K562 (cell line): ENCODE results near the gene HYAL1. TPM values are rescaled to one million over a fixed set of nuclear protein-coding genes. Genes with fewer than 3 reads are reported as not detected.
"Not testable (repeated sequence)": the region's sequence is repeated elsewhere in the genome, so short reads cannot be mapped to it uniquely, and the experiment has no call there.

Experiments used
- ATAC-seq: fragments of 200-7000 bp; cut with Tn5 transposase; 3 replicates; pipeline ENCODE4 v1.9.1; 2020; ENCODE audit warnings: moderate library complexity
- BruUV-seq: library from RNA; stranded (reverse); fragments of 400-500 nt; replicated peaks from 2 replicates; lab custom pipeline; 2021; lab: Mats Ljungman, UMichigan
- CTCF ChIA-PET: fragments of 300-600 bp; formaldehyde crosslinking; extraction: SDS; loops from one replicate; lab custom pipeline; 2021; ENCODE audit warnings: low intra/inter-chr PET ratio; lab: Yijun Ruan, JAX
- POLR2A ChIA-PET: fragments of 300-600, 350-650 bp; sonication (Branson Sonifier 250); formaldehyde crosslinking; extraction: SDS; loops from one replicate; lab custom pipeline; 2021; ENCODE audit warnings: antibody characterized with exemption, inconsistent platforms; lab: Yijun Ruan, JAX
- DNase-seq, 4 experiments: peaks; one replicate each; pipeline versions ENCODE4 v3.0.0 to v3.0.0-alpha.2; 2011 to 2018; ENCODE audit warnings: low spot score in 3 of 4, mixed read lengths in 3 of 4; ENCODE audit errors: extremely low read depth in 1 of 4
- FAIRE-seq: peaks from 2 replicates; lab custom pipeline; 2011; peaks lifted over from hg19 to GRCh38; lab: Jason Lieb, UNC
- H2AFZ ChIP-seq: 2 replicates; pipeline ENCODE4 v1.6.0; 2011; ENCODE audit warnings: low read depth, low read length, control low read depth, inconsistent platforms
- H3K27ac ChIP-seq: fragments of 200-600 bp; 3 replicates; pipeline ENCODE4 v1.8.0; 2011; ENCODE audit warnings: low read depth, mild to moderate bottlenecking, control low read depth, inconsistent platforms, low read length, moderate library complexity, mixed read lengths; ENCODE audit errors: extremely low read depth
- H3K27me3 ChIP-seq, 2 experiments: fragments of 300-600 bp in 1 of 2; 2 replicates in 1 of 2; 3 replicates in 1 of 2; pipeline versions ENCODE4 v1.6.0 to v1.8.0; 2011; ENCODE audit warnings: inconsistent platforms in 2 of 2, low read length in 2 of 2, mild to moderate bottlenecking in 1 of 2, mixed read lengths in 1 of 2, moderate library complexity in 1 of 2; ENCODE audit not compliant: control insufficient read depth in 2 of 2, insufficient read depth in 2 of 2
- H3K36me3 ChIP-seq: fragments of 300-600 bp; 3 replicates; pipeline ENCODE4 v1.8.0; 2011; ENCODE audit warnings: mild to moderate bottlenecking, low read length, inconsistent platforms; ENCODE audit not compliant: control insufficient read depth, insufficient read depth
- H3K4me1 ChIP-seq, 2 experiments: fragments of 200-600 bp in 1 of 2; replicated peaks in 1 of 2; 2 replicates in 1 of 2; 3 replicates in 1 of 2; pipeline versions ENCODE4 v1.5.1 to v1.8.0; 2011; ENCODE audit warnings: inconsistent platforms in 2 of 2, low read length in 2 of 2, mild to moderate bottlenecking in 1 of 2, mixed read lengths in 1 of 2, moderate library complexity in 1 of 2; ENCODE audit not compliant: control insufficient read depth in 2 of 2, insufficient read depth in 2 of 2
- H3K4me2 ChIP-seq: 2 replicates; pipeline ENCODE4 v1.6.1; 2011; ENCODE audit warnings: low read length, control low read depth, inconsistent platforms, mixed read lengths; ENCODE audit not compliant: insufficient read depth
- H3K4me3 ChIP-seq: fragments of 200-600 bp; sonication (generic), shearing (Covaris generic); 2 replicates; pipeline ENCODE4 v1.5.1; 2016; ENCODE audit warnings: control low read depth, inconsistent platforms
- H3K79me2 ChIP-seq: fragments of 200-600 bp; 3 replicates; pipeline ENCODE4 v1.8.0; 2011; ENCODE audit warnings: low read length, inconsistent platforms; ENCODE audit not compliant: control insufficient read depth, insufficient read depth
- H3K9ac ChIP-seq, 2 experiments: 2 replicates each; pipeline versions ENCODE4 v1.6.0 to v1.6.1; 2011; ENCODE audit warnings: low read depth in 2 of 2, low read length in 2 of 2, control low read depth in 1 of 2, inconsistent platforms in 1 of 2, mild to moderate bottlenecking in 1 of 2, mixed read lengths in 1 of 2; ENCODE audit not compliant: insufficient read depth in 1 of 2
- H3K9me1 ChIP-seq: one replicate; pipeline ENCODE4 v1.6.0; 2011; ENCODE audit warnings: inconsistent platforms, mild to moderate bottlenecking, low read length, moderate library complexity; ENCODE audit not compliant: control insufficient read depth, insufficient read depth
- H3K9me3 ChIP-seq: replicated peaks from 2 replicates; pipeline ENCODE4 v1.5.1; 2011; ENCODE audit warnings: low read depth, low read length, inconsistent platforms; ENCODE audit not compliant: control insufficient read depth, insufficient read depth
- H4K20me1 ChIP-seq: replicated peaks from 2 replicates; pipeline ENCODE4 v1.6.1; 2011; ENCODE audit warnings: low read length, inconsistent platforms, mixed read lengths; ENCODE audit not compliant: control insufficient read depth, insufficient read depth
- ETV5 ChIP-seq: sonication (generic); formaldehyde crosslinking; IDR thresholded peaks from 2 replicates; pipeline ENCODE4 v1.4.0; 2020; ENCODE audit warnings: low read depth, mild to moderate bottlenecking, missing genetic modification reagents
- MAZ ChIP-seq, 2 experiments: fragments of 450-650 bp in 1 of 2; sonication (generic) in 1 of 2; formaldehyde crosslinking; IDR thresholded peaks in 1 of 2; conservative IDR thresholded peaks in 1 of 2; 2 replicates each; pipeline versions ENCODE4 v1.4.0 to v1.5.0; 2020; ENCODE audit warnings: mild to moderate bottlenecking in 1 of 2, missing genetic modification reagents in 1 of 2
- NFE2 ChIP-seq: IDR thresholded peaks from 2 replicates; pipeline ENCODE4 v1.6.1; 2014; ENCODE audit warnings: antibody characterized with exemption, low read depth
- TAF1 ChIP-seq: IDR thresholded peaks from 2 replicates; pipeline ENCODE4 v1.6.1; 2011; ENCODE audit warnings: mild to moderate bottlenecking, low read length, moderate library complexity; ENCODE audit not compliant: insufficient read depth, control insufficient read depth, severe bottlenecking; ENCODE audit errors: extremely low read depth
- WGBS: fragments of 100-300 bp; shearing (Covaris generic); methylation state at CpG from one replicate; pipeline ENCODE4 v1.1.6; 2016; ENCODE audit warnings: low coverage, mixed read lengths; ENCODE audit not compliant: insufficient coverage; ENCODE audit errors: missing lambda C conversion rate; 5-methylcytosine and 5-hydroxymethylcytosine counted together
- in situ Hi-C: fragments of 300-500 bp; cut with MboI; formaldehyde crosslinking; loops from 4 replicates; pipeline ENCODE4 v1.15.0; 2018; ENCODE audit warnings: inconsistent platforms, mixed read lengths
- intact Hi-C: fragments of 100-400 bp; cut with micrococcal nuclease; formaldehyde crosslinking; loops from 2 replicates; pipeline ENCODE4 v1.14.2; 2022
- polyA plus RNA-seq, 8 experiments: library from polyadenylated mRNA; depleted of rRNA in 4 of 8; stranded (reverse) in 5 of 8; unstranded in 3 of 8; fragments of >200 nt; fragmentation: Nextera tagmentation in 2 of 8; fragmentation: Illumina TruSeq in 1 of 8; extraction: Ambion mirVana in 2 of 8; extraction: Trizol in 1 of 8; gene quantifications; 2 replicates each; pipeline versions ENCODE4 v1.2.1 to v1.2.3, GENCODE V29; 2011 to 2014; ENCODE audit warnings: inconsistent platforms in 1 of 8, missing spikeins in 1 of 8
- total RNA-seq, 7 experiments: library from RNA; depleted of rRNA in 6 of 7; stranded (reverse); fragments of >200 nt in 6 of 7; fragmentation: Illumina TruSeq in 2 of 7; extraction: Trizol in 2 of 7; gene quantifications; 2 replicates each; pipeline versions ENCODE4 v1.2.1 to v1.2.3, GENCODE V29; 2011 to 2021; ENCODE audit warnings: low replicate concordance in 1 of 7
- TF ChIP-seq, protein P1 (sequence below): fragments of 450-650 bp; formaldehyde crosslinking; IDR thresholded peaks from 2 replicates; pipeline ENCODE4 v1.4.0; 2020; ENCODE audit warnings: mild to moderate bottlenecking, moderate library complexity
- TF ChIP-seq, protein P2 (sequence below): sonication (generic); formaldehyde crosslinking; IDR thresholded peaks from 2 replicates; pipeline ENCODE4 v1.8.0; 2022; ENCODE audit warnings: mild to moderate bottlenecking, missing genetic modification reagents

HYAL1 gene
- total and polyA plus RNA-seq, 9 of the 15 experiments (the other 6 are each of a cell fraction or from before 2014, with no cell fraction given) = 1.4 to 8.5 (median 4.7) TPM

DNA sequence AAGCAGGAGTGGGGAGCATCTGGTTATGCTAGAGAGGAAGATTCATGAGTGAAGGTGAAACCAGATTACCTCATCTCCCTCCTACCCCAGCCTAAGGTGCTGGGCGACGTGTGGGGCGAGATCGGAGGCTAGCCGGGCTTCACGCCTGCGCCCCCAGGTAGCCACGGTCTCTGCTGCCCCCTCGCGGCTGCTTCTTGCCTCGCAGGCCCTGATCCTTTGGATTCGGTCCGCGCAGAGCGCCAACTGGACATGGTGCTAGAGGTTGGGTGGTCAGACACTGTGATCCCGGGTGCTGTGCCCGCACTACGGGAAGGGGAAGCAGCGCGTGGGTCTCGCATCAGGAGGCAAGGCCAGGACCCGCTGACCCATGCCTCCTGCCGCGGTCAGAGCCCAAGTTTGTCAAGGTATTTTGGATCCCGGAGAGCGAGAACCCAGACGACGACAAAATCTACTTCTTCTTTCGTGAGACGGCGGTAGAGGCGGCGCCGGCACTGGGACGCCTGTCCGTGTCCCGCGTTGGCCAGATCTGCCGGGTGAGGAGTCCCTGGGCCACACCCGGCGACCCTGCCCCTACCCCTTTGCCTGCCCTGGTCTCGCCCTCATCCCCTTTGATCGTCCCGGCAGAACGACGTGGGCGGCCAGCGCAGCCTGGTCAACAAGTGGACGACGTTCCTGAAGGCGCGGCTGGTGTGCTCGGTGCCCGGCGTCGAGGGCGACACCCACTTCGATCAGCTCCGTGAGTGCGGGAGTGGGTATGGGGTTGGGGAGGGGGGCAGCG lies 30.3 kb downstream of the HYAL1 start (continued):
- TF ChIP-seq, protein P1, sequence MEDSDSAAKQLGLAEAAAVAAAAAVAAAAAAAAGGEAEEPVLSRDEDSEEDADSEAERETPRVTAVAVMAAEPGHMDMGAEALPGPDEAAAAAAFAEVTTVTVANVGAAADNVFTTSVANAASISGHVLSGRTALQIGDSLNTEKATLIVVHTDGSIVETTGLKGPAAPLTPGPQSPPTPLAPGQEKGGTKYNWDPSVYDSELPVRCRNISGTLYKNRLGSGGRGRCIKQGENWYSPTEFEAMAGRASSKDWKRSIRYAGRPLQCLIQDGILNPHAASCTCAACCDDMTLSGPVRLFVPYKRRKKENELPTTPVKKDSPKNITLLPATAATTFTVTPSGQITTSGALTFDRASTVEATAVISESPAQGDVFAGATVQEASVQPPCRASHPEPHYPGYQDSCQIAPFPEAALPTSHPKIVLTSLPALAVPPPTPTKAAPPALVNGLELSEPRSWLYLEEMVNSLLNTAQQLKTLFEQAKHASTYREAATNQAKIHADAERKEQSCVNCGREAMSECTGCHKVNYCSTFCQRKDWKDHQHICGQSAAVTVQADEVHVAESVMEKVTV (CRISPR knock-in tag) = peak; percentile 89
- TF ChIP-seq, protein P2, sequence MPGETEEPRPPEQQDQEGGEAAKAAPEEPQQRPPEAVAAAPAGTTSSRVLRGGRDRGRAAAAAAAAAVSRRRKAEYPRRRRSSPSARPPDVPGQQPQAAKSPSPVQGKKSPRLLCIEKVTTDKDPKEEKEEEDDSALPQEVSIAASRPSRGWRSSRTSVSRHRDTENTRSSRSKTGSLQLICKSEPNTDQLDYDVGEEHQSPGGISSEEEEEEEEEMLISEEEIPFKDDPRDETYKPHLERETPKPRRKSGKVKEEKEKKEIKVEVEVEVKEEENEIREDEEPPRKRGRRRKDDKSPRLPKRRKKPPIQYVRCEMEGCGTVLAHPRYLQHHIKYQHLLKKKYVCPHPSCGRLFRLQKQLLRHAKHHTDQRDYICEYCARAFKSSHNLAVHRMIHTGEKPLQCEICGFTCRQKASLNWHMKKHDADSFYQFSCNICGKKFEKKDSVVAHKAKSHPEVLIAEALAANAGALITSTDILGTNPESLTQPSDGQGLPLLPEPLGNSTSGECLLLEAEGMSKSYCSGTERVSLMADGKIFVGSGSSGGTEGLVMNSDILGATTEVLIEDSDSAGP (CRISPR knock-in tag) = peak; percentile 56; the same call in 1 of the 2 replicates
- TF ChIP-seq MAZ (CRISPR knock-in tag; conservative IDR thresholded peaks at IDR 0.05 in 1 of 2, IDR thresholded peaks at IDR 0.05 in 1 of 2) (peak; percentile 46 to 90; a peak in 3 of 4 replicates), NFE2 (no peak), ETV5 (CRISPR knock-in tag) (0 out of 2 replicates have a peak, but pooled peaks have one; percentile 37), TAF1 (peak; percentile 15)

DNA sequence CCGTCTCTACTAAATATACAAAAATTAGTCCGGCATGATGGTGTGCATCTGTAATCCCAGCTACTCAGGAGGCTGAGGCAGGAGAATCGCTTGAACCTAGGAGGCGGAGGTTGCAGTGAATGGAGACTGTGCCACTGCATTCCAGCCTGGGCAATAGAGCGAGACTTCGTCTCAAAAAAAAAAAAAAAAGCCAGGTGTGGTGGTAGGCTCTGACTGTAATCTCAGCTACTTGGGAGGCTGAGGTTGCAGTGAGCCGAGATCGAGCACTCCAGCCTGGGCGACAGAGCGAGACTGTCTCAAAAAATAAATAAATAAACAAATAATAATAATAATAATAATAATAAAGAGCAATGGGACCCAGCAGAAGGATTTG lies 30.9 kb downstream of the HYAL1 start:
- WGBS = 39% methylated on average over 8 of the region's 10 CpGs
- peaks cover 4 to 64% of the 10 kb centered on the region in 2 experiments; a peak in 3 of 5 replicates for H3K4me1 ChIP-seq
- not testable (repeated sequence) for H3K79me2 ChIP-seq

More for the DNA sequence above, 30.9 kb downstream of the HYAL1 start:
- not testable (repeated sequence) for H3K9me1 ChIP-seq, H4K20me1 ChIP-seq, ATAC-seq, H3K9ac ChIP-seq, FAIRE-seq, H3K4me3 ChIP-seq, H3K27ac ChIP-seq, BruUV-seq, H3K36me3 ChIP-seq, H3K9me3 ChIP-seq, H3K27me3 ChIP-seq, DNase-seq
- POLR2A ChIA-PET = interaction anchor here (1.3 kb wide), 1 partner anchor 56 kb away, joined by 4 read pairs; the partner anchor contains the start of gene TUSC2
- in situ Hi-C loops (loop anchor here (5.0 kb wide), 2 partner anchors 45 to 80 kb away; partner anchors contain the start of gene GNAT1), intact Hi-C loops (loop anchor here (5.0 kb wide), 1 partner anchor 150 kb away; no protein-coding TSS in a partner anchor)
- Histone ChIP-seq H2AFZ (peak overlapping the region; percentile 96), H3K4me2 (peak overlapping the region; percentile 88; the same call in 1 of the 2 replicates)
- CTCF ChIA-PET = interaction anchor here (0.7 to 4.1 kb wide), 7 partner anchors 12 to 279 kb away, joined by 3 to 37 read pairs (median 7); partner anchors contain the start of gene GNAT1
